A673 (cell line): ENCODE data around the gene ATG2B.

Source experiments
- CTCF ChIP-seq: fragments of 300-800, 200-600 bp; sonication (generic); conservative IDR thresholded peaks from 2 replicates; pipeline ENCODE4 v1.5.1; 2017; ENCODE audit warnings: low read depth, mild to moderate bottlenecking, antibody characterized with exemption, low read length, moderate library complexity, mixed read lengths
- EZH2 ChIP-seq: fragments of 200-600 bp; sonication (generic); IDR thresholded peaks from 2 replicates; pipeline ENCODE4 v1.6.1; 2017; ENCODE audit warnings: borderline replicate concordance, low read depth, mild to moderate bottlenecking, mixed read lengths, antibody characterized with exemption, low read length; ENCODE audit not compliant: poor library complexity, severe bottlenecking

- TF ChIP-seq CTCF (no peak), EZH2 (no peak)
Observed at GRCh38 chr14:96405677-96406076, 42.5 kb upstream of the ATG2B start.
